Spleen (tissue), 7 donors: ENCODE data around the gene DCUN1D3.

Experiments used
- POLR2AphosphoS5 ChIP-seq, 3 donors: sonication (generic); formaldehyde crosslinking; IDR thresholded peaks; one replicate each; pipeline ENCODE4 v1.5.1; 2017; ENCODE audit warnings: antibody characterized with exemption in 3 of 3
- TF ChIP-seq, protein P1 (sequence below), 11 experiments: fragments of 200-600 bp in 7 of 11; fragments of 450-650 bp in 4 of 11; sonication (generic) in 4 of 11; IDR thresholded peaks in 8 of 11; conservative IDR thresholded peaks in 3 of 11; 1 replicate in 7 of 11; 2 replicates in 4 of 11; pipeline versions ENCODE4 v1.4.0 to v1.8.0; 2016 to 2021; ENCODE audit warnings: antibody characterized with exemption in 11 of 11, inconsistent platforms in 4 of 11, mild to moderate bottlenecking in 1 of 11
- donor health status: DM: no; HTN: no; CAD: no; lungs with moderate emphysema.
- donor health status: DM: no; HTN: no; CAD: no.
- donor health status: DM: no; HTN: no; CAD: no.

DNA sequence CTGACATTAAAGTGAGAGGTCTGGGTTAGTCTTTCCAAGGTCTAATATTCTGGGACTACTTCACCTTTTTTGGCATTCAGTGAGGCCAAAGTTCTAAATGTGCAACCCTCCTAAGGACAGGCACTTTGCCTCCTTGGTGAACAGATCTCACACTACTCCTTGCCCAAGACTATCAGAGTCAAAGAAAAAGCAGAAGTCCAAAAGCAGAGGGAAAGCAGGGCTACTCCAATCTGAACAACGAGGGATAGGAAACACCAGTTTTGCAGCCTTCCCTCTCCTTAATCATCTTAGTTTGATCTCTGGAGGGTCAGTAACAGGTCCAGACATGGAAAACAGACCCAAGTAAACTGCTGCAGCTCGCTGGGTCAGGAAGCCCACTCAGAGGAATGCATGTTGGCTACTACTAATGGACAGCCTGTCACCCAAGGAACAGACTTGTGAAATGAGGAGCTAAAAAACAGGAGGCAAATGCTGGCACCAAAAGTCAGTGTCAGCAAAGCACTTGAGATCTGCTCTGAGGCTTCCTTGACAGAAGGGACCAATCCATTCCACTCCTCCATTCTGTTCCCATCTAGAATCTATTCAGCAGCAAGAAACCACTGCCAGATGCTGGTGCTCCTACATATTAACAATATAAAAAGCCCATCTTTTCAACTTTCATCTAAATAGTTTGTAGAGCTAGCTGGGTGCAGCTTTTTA is 29.9 kb downstream of the DCUN1D3 start:
- TF ChIP-seq, protein P1, sequence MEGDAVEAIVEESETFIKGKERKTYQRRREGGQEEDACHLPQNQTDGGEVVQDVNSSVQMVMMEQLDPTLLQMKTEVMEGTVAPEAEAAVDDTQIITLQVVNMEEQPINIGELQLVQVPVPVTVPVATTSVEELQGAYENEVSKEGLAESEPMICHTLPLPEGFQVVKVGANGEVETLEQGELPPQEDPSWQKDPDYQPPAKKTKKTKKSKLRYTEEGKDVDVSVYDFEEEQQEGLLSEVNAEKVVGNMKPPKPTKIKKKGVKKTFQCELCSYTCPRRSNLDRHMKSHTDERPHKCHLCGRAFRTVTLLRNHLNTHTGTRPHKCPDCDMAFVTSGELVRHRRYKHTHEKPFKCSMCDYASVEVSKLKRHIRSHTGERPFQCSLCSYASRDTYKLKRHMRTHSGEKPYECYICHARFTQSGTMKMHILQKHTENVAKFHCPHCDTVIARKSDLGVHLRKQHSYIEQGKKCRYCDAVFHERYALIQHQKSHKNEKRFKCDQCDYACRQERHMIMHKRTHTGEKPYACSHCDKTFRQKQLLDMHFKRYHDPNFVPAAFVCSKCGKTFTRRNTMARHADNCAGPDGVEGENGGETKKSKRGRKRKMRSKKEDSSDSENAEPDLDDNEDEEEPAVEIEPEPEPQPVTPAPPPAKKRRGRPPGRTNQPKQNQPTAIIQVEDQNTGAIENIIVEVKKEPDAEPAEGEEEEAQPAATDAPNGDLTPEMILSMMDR (IDR thresholded peaks at IDR 0.05 in 8 of 11, conservative IDR thresholded peaks at IDR 0.05 in 3 of 11): no peak
- no peak for TF ChIP-seq POLR2AphosphoS5 (IDR thresholded peaks at IDR 0.05)
